Measurements from ENCODE around the gene P2RY14.

- TF ChIP-seq CTCF (IDR thresholded peaks at IDR 0.05), result no peak
- TF ChIP-seq POLR2A (IDR thresholded peaks at IDR 0.05), result no peak
- no peak for TF ChIP-seq POLR2AphosphoS5 (IDR thresholded peaks at IDR 0.05)
- TF ChIP-seq EP300 (IDR thresholded peaks at IDR 0.05; ENCODE audit: low read depth), result no peak
Observed at GRCh38 chr3:151213881-151214280, 64.5 kb downstream of the P2RY14 start.

All from transverse colon (tissue), 4 donors.